CD1c-positive myeloid dendritic cell (primary cell): Measurements from ENCODE around the gene PTPN6.
A peak's percentile ranks its signal among the peaks of the same experiment; 100 is the strongest.

Experiments used
- DNase-seq: peaks from one replicate; pipeline ENCODE4 v3.0.0-alpha.2; 2016; ENCODE audit errors: extremely low spot score

The PTPN6 gene

DNA sequence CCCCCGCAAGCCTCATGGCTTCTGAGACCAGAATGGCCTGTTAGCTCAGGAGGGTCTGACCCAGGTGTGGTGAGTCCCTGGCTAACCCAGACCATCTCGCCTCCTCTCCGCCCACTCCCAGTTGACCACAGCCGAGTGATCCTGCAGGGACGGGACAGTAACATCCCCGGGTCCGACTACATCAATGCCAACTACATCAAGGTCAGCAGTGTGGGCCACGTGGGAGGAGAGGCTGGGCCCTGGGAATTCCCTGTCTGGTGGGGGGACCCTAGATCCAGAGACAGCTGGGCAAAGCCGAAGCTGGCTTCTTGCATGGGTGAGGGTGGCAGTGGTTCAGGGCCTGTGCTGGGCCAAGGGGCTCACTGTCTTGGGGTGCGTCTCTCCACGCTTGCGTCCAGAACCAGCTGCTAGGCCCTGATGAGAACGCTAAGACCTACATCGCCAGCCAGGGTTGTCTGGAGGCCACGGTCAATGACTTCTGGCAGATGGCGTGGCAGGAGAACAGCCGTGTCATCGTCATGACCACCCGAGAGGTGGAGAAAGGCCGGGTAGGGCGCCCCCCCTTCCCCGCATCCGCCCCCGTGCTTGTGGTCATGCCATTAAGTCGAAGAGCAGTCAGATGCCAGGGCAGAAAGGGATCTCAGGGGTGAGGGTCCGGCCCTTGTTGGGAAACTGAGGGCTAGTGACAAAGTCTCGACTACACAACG is 5.0 kb downstream of the PTPN6 start:
- peak; percentile 34 for DNase-seq

DNA sequence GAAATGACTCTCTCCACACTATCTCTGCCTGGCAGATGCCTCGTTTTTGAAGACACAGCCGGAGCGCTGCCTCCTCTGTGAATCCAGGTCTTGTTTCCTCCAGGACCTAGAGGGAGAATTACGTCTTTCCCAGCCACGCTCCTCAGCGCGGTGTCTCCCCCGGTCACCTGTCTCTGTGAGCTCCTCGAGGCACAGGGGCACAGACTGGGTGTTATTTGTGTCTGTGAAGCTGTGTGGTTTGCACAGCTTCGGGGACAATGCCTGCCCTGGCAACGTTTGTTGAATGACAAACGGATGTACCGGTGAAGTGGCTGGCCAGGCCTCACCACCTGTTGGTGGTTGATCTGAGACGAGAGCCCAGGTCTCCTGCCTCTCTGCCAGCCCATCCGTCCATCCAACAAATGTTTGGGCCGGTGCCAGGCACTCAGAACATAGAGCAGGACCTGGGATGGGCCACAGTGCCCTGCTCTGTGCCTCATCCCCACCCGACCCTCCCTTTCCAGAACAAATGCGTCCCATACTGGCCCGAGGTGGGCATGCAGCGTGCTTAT is 6.1 kb downstream of the PTPN6 start:
- DNase-seq: no peak

DNA sequence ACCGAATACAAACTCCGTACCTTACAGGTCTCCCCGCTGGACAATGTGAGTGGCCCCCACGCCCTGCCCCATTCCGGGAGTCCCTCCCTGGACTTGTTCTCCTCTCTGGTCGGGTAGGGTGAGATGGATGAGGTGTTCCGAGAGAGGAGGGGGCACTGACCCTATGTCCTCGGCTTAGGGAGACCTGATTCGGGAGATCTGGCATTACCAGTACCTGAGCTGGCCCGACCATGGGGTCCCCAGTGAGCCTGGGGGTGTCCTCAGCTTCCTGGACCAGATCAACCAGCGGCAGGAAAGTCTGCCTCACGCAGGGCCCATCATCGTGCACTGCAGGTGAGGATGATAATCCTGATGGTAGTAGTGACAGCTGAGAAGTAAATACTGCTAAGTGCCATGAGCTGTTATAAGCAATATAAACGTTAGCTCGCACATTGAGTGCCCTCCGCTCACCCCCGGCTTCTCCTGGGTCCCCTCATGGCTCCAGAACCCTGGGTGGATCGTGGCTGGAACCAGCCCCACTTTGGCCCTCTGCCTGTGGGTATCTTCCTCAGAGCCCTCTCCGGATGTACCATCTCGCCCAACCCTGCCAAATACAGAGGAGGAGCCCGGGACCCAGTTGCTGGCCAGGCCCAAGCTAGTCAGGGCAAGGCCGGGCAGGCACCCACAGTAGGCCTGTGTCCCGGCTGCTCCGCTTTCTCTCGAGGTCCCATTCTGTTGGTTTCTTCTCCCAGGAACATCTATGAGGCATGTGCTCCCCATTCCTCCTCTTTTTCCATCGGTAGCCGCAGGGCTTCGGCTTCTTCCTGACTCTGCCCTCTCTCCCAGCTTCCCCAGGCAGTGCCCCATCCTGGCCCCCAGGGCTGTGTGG is 6.8 kb downstream of the PTPN6 start:
- no peak for DNase-seq

DNA sequence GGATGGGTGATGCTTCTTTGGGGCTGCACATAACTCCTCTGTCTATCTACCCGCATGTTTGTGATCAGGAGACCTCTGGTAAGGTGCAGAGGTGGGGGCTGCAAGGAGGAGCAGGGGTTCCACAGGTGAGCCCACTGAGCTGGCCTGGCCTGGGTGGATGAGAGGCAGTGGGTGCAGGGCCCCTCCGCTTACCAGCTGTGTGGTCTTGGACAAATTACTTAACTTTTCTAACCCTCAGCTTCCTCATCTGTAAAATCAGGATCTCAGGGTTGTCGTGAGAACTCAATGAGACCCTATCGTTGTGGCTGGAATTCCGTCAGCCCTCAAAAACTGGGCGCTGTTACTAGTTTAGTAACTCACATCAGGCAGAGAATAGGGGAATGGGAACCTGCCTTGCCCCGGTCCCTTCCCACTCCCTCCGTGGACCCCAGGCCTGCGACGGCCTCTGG is 7.5 kb downstream of the PTPN6 start:
- peak; percentile 86 for DNase-seq

DNA sequence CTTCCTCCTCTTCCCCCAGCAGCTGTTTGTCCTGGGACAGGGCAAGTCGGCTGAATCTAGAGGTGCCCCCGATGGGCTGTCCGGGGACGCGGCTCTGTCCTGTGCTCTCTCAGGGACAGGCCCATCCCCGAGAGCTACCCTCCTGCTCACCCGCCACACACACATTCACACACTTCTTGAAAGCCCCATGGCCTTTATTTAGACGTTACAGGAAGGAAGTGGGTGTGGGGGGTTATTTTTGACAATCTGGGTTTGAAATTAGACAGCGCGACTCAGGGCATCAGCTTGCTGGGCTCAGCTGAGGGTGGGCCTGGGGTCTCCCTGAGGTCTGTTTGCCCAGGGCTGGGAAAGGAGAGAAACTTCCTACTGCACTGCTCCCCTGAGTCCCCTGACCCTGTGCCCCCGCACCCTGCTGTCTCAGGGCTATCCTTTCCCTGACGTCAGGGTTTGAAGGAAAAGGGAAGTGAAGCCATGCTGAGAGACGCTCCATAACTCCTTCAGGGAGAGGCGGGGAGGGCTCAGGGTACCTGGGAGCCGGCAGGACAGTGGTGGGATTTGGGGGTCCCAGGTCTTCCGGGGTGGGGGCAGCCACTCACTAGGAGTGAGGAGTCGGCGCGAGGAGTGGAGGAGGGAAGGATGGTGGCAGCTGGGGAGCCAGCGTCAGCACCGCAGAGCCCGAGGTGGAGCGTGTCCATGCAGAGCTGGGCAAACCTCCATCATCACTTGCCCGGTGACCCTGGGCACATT is 8.1 kb downstream of the PTPN6 start:
- DNase-seq: peak; percentile 90

DNA sequence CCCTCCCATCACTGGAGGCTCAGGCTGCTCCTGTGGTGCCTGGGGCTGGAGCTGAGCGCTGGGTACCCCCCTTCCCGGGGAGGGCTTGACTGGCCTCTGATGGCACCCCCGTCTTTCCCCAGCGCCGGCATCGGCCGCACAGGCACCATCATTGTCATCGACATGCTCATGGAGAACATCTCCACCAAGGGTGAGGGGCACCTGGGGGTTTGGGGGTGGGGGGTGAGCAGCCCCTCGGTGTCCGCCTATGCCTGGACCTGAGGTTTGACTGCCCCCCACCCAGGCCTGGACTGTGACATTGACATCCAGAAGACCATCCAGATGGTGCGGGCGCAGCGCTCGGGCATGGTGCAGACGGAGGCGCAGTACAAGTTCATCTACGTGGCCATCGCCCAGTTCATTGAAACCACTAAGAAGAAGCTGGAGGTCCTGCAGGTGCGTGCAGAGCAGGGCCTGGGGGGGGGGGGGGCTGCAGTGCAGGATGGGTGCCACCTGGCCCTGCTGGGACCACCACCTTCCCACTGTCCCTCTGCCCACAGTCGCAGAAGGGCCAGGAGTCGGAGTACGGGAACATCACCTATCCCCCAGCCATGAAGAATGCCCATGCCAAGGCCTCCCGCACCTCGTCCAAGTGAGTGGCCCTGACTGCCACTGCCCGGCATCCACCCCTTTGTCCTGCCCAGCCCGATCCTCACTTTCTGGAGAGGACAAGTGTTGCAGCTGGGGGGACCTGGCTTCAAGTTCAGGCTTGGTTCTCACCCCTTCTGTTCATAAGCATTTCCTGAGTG is 8.8 kb downstream of the PTPN6 start:
- no peak for DNase-seq

DNA sequence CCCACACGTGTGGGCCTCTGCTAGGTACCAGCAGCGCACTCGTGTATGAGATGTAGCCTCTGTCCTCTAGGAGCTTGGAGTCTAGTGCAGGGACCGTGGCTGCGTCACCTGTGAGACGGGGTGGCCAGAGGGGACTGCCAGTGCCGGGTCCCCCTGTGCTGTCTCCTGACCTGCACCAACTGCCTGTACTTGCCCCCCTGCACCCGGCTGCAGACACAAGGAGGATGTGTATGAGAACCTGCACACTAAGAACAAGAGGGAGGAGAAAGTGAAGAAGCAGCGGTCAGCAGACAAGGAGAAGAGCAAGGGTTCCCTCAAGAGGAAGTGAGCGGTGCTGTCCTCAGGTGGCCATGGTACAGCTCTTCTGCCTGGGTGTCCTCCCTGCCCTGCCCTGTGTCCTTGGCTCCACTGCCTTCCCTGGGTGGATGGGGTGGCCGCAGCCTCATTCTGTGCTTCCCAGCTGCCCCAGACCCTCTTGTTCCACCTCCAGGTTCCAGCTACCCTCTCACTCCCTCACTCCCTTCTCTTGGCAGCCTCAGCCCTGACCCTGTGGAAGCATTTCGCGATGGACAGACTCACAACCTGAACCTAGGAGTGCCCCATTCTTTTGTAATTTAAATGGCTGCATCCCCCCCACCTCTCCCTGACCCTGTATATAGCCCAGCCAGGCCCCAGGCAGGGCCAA is 9.6 kb downstream of the PTPN6 start:
- peak; percentile 65 for DNase-seq

DNA sequence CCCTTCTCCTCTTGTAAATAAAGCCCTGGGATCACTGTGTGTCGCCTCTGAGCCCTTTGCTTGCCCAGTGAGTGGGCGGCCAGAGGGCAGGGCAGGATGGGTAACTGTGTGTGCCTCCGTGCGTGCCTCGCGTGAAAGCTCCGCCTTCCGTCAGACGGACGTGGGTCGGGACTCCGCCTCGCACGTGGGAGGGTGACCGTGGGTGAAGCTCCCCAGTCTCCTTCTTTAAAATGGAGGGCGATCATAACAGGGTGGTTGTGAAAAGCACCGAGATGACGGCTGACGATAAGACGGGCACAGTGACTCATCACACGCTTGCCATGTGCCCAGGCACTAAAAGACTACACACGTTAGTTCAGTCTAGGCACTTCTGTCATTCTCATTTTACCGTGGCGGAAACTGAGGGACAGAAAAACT is 10.1 kb downstream of the PTPN6 start:
- DNase-seq: peak; percentile 98

DNA sequence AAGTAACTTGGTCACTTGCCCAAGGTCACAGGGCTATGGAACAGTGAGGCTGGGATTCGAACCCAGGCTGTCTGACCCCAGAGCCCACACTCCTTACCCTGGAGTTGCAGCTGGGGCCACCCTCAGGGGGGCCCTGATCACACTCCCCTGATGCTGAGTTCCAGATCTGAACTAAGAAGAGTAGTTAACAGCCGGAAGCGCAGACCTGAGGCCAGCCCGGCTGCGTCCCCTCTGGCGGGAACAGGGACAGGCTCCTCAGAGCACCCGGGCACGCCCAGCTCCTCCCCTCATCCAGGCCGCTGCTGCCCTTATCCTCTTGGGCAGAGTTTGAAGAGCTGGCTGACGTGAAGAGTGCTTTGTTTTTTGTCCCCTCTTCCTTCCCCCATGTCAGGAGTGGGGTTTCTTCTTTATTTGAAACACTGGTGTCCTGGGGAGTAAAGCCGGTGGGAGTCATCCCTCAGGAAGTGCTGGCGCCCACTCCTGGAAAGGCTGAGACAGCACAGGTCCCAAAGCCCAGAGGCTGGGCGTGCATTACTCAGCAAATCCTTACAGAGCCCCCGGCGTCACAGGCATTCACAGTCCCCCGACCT is 10.6 kb downstream of the PTPN6 start:
- peak; percentile 70 for DNase-seq

DNA sequence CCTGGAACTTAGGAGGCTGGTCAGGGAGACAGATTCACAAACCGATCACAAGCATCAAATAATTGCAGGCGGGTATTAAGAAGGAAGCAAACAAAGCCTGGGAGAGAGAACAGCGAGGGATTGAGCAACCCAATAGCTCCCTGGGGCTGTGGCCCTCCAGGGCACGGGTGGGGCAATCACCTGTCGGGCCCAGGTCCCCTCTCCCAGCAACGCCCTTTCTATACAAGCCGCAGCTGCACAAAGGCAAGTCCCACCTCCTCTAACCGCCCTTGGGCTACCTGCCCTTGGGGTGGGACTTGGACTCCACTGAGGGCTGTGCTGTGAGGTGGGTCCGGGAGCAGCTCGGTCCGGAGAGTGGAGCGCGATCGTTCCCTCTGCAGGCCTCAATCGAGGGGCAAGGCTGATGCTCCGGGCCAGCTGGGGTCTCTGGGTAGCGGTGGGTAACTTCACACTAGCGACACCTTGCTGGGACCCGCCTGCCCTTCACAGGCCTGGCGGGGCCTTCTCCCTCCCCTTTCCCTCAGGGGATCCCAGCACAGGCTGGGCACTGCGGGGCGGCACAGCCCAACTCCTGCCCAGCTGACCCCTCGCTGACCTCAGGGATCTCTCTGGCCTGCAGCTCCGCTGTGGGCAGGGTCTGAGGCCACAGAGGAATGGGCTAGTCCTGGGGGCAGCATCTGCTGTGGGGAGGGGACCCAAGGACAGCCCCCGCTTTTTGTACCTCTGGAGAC is 11.3 kb downstream of the PTPN6 start:
- DNase-seq: no peak

DNA sequence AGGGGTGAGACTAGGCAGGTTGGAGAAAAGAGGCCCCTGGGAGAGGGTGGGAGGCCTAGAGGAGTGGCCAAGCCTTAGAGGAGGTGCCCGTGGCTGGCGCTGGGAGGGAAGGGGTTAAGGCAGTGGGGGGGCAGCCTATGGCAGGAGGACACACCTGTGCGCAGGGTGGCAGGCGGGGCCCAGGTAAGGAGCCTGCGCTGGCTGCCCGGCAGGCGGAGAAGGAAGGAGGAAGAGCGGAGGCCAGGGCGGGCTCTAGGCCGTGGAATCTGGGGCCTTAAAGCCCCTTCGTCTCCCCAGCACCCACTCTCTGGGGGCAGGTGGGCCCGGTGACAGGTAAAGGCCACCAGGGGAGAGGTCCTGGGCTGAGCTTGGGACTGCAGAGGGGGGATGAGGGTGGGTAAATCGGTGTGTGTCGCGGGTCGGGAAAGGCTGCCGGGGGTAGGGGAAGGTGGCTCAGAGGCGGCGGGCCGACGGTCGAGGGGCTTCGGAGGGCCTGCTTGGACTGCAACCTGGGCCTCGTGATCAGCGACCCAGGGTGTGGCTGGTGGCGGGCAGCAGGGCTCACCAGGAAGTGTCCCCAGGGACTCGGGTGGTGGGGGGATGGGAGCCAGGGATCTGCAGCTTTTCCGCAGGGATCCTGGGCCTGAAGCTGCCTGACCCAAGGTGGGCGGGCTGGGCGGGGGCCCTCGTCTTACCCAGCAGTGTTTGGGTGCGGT is 12.0 kb downstream of the PTPN6 start:
- DNase-seq: no peak

DNA sequence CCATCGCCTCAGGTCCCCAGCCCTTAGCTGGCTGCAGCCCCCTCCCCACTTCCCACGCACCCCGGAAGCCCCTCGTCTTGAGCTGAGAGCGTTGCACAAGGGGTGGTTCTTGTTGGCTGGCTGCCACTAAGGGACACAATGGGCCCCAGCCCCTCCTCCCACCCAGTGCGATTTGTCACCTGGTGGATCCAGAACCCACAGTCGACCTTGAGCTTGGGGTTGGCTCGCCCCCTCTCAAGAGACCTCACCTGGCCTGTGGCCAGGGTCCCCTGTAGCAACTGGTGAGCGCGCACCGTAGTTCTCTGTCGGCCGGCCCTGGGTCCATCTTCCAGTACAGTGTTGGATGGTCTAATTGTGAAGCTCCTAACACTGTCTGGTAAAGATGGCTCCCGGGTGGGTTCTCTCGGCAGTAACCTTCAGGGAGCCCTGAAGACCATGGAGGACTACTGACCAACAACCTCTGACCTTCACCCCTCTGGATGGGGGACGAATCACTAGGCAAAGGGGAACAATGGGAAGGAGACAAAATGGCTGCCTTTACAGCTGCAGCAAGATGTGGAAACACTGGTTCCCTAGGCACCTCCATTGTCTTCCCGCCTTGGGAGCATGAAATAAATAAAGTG is 12.7 kb downstream of the PTPN6 start:
- no peak for DNase-seq

DNA sequence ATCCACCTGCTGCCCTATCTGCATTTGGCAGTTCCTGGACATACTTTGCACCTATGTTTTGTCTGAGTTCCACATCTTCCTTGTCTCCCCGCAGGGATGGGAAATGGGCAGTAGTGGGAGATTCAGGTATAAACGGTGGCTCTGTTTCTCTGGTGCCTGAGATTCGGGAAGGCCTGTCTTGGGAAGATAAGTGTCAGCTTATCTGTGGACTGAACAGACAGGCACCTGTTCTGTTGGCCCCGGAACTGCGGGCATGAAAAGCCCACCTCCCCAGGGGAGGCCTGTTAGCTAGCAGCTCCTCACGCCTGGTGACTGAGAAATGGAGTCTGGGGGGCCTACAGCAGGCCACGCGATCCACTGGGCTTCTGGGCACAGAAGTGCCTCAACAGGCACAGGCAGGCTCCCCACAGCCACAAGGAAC is 13.5 kb downstream of the PTPN6 start:
- no peak for DNase-seq

DNA sequence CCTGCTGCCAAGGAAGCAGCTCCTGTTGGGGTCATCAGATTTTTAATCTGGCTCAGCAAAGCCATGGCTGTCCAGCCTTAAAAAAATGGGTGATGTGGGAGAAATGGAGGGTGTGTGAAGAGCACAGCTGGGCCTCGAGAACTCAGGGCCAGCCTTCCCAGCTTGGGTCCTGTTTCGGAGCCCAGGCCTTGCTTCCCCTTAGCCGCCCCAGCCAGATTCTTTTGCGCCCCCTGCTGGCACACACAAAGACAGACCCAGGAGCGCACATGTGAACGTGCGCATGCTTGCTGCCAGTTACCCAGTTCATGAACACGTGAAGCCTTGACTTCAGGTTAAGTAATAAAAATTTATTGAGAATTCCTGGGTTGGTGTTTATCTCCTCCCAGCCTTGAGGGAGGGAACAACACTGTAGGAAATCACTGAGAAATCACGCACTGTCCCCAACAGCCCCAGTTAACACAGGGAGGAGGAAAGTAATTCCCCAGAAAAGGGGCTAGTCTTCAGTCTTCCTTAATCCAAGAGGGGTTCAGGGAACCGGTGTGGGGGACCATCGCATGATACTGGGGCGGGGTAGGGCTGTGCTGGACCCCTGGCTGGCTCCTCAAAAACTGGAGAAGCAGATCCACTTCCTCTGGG is 14.0 kb downstream of the PTPN6 start:
- DNase-seq: peak; percentile 93

DNA sequence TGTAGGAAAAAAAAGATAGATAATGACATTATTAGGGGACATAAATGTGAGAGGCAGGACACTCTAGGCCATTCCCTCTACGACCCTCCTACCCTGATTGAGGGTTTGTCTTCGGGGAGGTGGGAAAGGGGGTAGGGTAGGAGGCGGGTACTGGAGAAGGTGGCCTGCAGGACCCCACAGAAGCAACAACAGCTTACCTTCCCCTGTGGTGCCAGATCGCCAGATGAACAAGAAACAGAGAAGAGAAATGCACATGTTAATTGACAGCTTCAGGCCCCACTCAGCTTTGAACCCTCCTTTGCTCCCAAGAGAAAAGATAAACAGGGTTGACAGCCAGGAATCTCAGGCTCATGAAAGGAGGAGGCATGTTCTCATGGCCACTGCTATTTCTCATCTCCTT is 14.6 kb downstream of the PTPN6 start:
- no peak for DNase-seq

DNA sequence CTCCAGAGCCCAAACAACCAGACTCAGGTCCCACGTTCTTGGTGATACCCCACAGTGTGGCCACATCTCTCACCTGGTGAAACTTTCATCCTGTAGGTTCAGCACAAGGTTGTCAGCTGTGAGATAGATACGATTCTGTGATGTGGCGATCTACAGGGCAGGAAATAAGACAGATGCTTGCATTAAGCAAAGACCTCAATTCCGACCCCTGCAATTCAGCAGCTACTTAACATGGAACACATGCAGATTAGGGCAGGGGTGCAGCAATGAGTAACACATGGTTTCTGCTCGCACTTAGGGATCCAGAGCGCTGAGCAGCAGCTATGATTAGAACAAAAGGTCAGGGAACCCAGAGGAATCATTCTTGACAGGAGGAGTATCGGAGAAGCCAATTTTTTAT is 15.2 kb downstream of the PTPN6 start:
- no peak for DNase-seq

DNA sequence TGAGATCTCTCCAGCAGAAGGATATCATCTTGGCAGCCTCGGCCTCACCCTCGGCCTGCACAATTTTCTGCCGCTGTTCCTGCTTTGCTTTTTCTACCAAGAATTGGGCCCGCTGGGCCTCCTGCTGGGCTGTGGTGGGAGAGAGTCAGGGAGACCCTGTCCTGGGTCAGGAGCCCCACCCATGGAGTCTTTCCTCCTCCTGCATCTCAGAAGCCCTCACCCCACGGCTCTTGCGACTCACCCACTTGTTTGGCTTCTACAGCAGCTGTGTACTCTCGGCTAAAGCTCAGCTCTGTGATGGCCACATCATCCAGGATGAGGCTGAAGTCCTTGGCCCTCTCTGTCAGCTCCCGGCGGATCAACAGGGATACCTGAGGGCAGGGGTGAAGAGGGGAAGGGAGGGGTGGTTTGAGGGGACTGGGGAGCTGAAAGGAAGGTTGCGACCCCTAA is 16.5 kb downstream of the PTPN6 start:
- no peak for DNase-seq

DNA sequence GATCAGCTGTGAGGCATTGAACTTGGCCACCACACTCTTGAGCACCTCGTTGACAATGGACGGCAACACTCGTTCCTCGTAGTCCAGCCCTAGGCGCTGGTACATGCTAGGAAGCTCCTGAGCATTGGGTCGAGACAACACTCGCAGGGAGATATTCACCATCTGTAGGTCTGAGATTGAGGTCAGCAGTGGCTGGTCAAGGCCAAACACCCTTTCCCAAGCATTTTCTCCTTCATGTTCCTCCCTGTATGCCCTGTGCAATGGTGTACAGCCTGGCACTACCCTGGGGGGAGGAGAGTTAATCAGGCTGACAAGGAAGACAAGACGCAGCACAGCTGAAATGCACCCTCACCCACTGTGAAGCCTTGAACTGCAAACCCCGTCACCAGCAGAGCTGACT is 17.3 kb downstream of the PTPN6 start:
- no peak for DNase-seq
